HL-60 (cell line): ENCODE measurements around the gene NAP1L4.

Experiments
- DNase-seq, 2 experiments: peaks; one replicate each; pipeline ENCODE4 v3.0.0-alpha.2; 2010 to 2020; ENCODE audit warnings: low read depth in 1 of 2, low spot score in 1 of 2
- H3K27ac ChIP-seq: fragments of 250-450 bp; sonication (Bioruptor Pico); replicated peaks from 2 replicates; pipeline ENCODE4 v1.5.1; 2020; ENCODE audit warnings: mild to moderate bottlenecking, moderate library complexity
- H3K27me3 ChIP-seq: fragments of 250-450 bp; sonication (Bioruptor Pico); 2 replicates; pipeline ENCODE4 v1.5.1; 2021; ENCODE audit warnings: mild to moderate bottlenecking, moderate library complexity; ENCODE audit not compliant: insufficient read depth, poor library complexity, severe bottlenecking
- H3K4me3 ChIP-seq: replicated peaks from 2 replicates; pipeline ENCODE4 v1.5.1; 2011; ENCODE audit warnings: mild to moderate bottlenecking, control low read depth, low read length; ENCODE audit not compliant: insufficient read depth
- CTCF ChIP-seq: IDR thresholded peaks from one replicate; pipeline ENCODE4 v1.5.1; 2011; ENCODE audit warnings: low read length, control low read depth, inconsistent platforms; ENCODE audit not compliant: insufficient read depth
- GABPA ChIP-seq: IDR thresholded peaks from 2 replicates; pipeline ENCODE4 v1.6.1; 2012; ENCODE audit warnings: low read depth
- POLR2AphosphoS5 ChIP-seq: IDR thresholded peaks from 2 replicates; pipeline ENCODE4 v1.6.1; 2012; ENCODE audit warnings: low read depth
- SPI1 ChIP-seq: IDR thresholded peaks from 2 replicates; pipeline ENCODE4 v1.6.1; 2012; ENCODE audit warnings: low read depth, mild to moderate bottlenecking, borderline replicate concordance
- TF ChIP-seq, protein P1 (sequence below): IDR thresholded peaks from 2 replicates; pipeline ENCODE4 v1.6.1; 2012; ENCODE audit warnings: low read depth; ENCODE audit not compliant: insufficient replicate concordance

The NAP1L4 gene

GRCh38 chr11:2982214-2982613 is 9.9 kb downstream of the NAP1L4 start:
- TF ChIP-seq SPI1: no peak
- no peak for TF ChIP-seq GABPA
- TF ChIP-seq POLR2AphosphoS5: no peak
- TF ChIP-seq CTCF: no peak
- TF ChIP-seq, protein P1, sequence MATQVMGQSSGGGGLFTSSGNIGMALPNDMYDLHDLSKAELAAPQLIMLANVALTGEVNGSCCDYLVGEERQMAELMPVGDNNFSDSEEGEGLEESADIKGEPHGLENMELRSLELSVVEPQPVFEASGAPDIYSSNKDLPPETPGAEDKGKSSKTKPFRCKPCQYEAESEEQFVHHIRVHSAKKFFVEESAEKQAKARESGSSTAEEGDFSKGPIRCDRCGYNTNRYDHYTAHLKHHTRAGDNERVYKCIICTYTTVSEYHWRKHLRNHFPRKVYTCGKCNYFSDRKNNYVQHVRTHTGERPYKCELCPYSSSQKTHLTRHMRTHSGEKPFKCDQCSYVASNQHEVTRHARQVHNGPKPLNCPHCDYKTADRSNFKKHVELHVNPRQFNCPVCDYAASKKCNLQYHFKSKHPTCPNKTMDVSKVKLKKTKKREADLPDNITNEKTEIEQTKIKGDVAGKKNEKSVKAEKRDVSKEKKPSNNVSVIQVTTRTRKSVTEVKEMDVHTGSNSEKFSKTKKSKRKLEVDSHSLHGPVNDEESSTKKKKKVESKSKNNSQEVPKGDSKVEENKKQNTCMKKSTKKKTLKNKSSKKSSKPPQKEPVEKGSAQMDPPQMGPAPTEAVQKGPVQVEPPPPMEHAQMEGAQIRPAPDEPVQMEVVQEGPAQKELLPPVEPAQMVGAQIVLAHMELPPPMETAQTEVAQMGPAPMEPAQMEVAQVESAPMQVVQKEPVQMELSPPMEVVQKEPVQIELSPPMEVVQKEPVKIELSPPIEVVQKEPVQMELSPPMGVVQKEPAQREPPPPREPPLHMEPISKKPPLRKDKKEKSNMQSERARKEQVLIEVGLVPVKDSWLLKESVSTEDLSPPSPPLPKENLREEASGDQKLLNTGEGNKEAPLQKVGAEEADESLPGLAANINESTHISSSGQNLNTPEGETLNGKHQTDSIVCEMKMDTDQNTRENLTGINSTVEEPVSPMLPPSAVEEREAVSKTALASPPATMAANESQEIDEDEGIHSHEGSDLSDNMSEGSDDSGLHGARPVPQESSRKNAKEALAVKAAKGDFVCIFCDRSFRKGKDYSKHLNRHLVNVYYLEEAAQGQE: no peak
- no peak overlapping the region for H3K27ac ChIP-seq

DNA sequence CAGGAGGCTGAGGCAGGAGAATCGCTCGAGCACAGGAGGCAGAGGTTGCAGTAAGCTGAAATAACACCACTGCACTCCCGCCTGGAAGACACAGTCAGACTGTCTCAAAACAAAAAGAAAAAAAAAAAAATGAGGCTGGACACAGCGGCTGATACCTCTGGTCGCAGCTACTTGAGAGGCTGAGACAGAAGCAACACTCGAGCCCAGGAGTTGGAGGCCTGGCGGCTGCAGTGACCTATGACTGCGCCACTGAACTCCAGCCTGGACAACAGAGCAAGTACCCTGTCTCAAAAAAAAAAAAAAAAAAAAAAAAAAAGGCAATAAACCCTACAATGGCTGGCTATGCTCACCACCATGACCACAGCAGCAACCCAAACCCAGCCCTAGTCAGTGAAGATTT is 11.0 kb downstream of the NAP1L4 start:
- Histone ChIP-seq H3K27me3 (no peaks in the 10 kb centered on the region), H3K27ac (no peak overlapping the region), H3K4me3 (no peak overlapping the region)
- no peak for TF ChIP-seq CTCF
- no peak for TF ChIP-seq SPI1
- DNase-seq: no peak

More at GRCh38 chr11:2982214-2982613, 9.9 kb downstream of the NAP1L4 start:
- Histone ChIP-seq H3K4me3 (no peak overlapping the region), H3K27me3 (no peaks in the 10 kb centered on the region)
- no peak for DNase-seq

- Histone ChIP-seq H3K4me3 (no peak overlapping the region), H3K27ac (no peak overlapping the region), H3K27me3 (no peaks in the 10 kb centered on the region)
- TF ChIP-seq, protein P1: no peak
- TF ChIP-seq CTCF: no peak
- no peak for TF ChIP-seq POLR2AphosphoS5
- TF ChIP-seq SPI1: no peak
- TF ChIP-seq GABPA: no peak
- no peak for DNase-seq
These were observed 11.8 kb downstream of the NAP1L4 start for GRCh38 chr11:2980168-2980840.

GRCh38 chr11:2977113-2977512 is 15.0 kb downstream of the NAP1L4 start:
- H3K27me3 ChIP-seq: no peaks in the 10 kb centered on the region
- no peak for TF ChIP-seq POLR2AphosphoS5
- TF ChIP-seq GABPA: no peak
- TF ChIP-seq, protein P1: no peak
- no peak for TF ChIP-seq CTCF
- no peak for TF ChIP-seq SPI1

More at GRCh38 chr11:2977113-2977512, 15.0 kb downstream of the NAP1L4 start:
- Histone ChIP-seq H3K4me3 (no peak overlapping the region), H3K27ac (no peak overlapping the region)
- DNase-seq: no peak
